GM18499 (cell line): ENCODE data around the gene TRIO.
"Not testable (repeated sequence)": the region's sequence is repeated elsewhere in the genome, so short reads cannot be mapped to it uniquely, and the experiment has no call there.

ENCODE experiments used
- ATAC-seq: cut with Tn5 transposase; IDR thresholded peaks from one replicate; pipeline ENCODE4 v1.9.1; 2021; ENCODE audit warnings: moderate number of reproducible peaks; ENCODE audit not compliant: insufficient read depth, unreplicated experiment

The TRIO gene

DNA sequence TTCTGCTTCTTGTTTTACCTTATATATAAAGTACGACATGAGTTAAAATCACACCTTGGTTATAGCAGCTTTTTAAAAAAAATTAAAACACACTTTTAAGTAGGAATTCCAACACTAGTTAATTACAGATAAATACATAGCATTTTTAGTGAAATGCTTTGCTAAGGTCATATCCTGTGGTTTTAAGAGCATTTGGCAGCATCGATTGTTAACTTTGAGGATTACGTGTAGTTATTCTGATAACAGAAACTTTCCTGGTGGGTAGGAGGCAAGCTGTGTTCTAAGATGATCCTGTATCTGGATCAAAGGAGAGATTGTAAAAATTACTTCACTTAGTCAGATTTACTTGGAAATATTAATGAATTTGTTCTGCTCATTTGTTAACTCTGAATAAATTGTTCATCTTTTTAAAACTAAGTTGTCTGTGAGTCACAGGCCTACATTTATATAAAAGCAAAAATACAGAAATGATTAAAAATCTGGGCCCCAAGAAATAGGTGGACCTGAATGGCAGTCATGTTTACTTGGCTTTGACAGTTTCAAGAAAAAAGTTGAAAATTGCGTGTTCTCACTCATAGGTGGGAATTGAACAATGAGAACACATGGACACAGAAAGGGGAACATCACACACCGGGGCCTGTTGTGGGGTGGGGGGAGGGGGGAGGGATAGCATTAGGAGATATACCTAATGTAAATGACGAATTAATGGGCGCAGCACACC is 58.3 kb downstream of the TRIO start:
- no peak for ATAC-seq

DNA sequence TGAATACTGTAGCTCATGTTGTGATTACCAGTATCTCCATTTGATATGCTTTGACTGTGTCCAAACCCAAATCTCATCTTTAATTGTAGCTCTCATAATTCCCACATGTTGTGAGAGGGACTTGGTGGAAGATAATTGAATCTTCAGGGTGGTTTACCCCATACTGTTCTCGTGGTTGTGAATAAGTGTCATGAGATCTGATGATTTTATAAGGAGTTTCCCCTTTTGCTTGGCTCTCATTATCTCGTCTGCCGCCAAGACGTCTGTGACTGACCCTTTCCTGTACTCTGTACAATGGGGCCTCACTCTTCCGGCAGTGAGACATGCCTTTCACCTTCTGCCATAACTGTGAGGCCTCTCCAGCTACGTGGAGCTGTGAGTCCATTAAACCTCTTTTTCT is 59.3 kb downstream of the TRIO start:
- no peak for ATAC-seq

- no peak for ATAC-seq
These were observed 61.0 kb downstream of the TRIO start for GRCh38 chr5:14204011-14204670.

GRCh38 chr5:14204785-14205321 is 61.7 kb downstream of the TRIO start:
- ATAC-seq, result no peak

DNA sequence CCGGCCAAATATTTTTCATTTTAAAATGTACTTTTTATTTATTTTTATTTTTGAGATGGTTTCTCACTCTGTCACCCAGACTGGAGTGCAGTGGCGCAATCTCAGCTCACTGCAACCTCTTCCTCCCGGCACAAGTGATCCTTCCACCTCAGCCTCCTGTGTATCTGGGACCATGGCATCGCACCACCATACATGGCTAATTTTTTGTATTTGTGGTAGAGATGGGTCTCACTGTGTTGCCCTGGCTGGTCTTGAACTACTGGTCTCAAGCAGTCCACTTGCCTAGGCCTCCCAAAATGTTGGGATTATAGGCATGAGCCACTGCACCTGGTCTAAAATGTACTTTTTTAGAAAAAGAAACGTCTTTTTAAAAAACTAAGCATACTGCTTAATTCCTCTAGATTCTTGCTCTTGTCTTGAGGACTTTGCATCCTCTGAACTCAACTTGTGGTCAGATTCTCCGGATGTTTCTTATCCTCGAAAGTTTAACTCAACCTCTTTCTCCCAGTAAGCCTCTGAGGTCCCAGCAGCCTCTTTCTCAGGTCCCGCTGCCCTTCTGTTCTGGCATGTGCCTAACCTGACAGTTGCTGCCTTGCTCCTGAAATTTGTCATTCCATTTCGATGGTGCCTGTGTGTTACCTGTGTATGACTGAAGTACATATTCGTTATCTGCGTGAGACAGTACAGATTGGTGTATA is 63.0 kb downstream of the TRIO start:
- no peak for ATAC-seq

- ATAC-seq, result not testable (repeated sequence)
These were observed 64.3 kb downstream of the TRIO start for GRCh38 chr5:14207428-14207827.

DNA sequence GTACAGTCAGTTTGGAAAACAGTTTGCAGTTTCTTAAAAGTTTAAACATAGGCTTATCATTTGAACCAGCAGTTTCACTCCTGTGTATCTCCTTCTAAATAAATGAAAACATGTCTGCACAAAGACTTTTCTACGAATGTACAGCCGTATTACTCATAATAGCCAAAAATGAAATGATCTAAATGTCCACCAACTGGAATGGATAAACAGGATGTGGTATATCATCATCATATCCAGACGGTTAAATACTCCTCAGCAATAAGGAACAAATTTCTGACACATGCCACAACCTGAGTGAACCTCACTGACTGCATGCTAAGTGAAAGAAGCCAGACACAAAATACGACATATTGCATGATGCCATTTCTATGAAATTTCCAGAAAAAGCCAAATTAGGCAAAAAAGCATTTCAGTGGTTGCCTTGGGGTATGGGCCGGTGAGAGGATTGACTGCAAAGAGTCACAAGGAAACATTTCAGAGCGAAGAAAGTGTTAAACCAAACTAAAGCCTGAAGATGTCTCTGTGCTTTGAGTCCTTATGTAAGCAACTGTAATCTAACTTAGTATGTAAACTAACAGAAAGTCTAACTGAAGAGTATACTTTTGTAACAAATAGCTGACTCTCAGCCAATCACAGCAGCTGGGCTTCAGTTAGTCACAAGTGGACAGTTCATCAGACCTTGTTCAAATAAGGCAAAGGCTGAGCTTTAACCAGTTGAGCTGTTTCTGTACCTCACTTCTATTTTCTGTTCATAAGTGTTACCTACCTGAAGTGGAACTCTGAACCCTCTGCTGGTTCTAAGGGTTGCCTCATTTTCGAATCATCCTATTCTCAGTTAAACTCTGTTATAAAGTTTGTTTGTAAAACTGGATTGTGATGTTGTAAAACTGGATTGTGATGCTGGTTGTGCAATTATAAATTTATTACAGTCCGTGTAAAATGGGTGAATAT is 65.2 kb downstream of the TRIO start:
- ATAC-seq, result peak; percentile 42

GRCh38 chr5:14209222-14209822 is 66.2 kb downstream of the TRIO start:
- no peak for ATAC-seq

DNA sequence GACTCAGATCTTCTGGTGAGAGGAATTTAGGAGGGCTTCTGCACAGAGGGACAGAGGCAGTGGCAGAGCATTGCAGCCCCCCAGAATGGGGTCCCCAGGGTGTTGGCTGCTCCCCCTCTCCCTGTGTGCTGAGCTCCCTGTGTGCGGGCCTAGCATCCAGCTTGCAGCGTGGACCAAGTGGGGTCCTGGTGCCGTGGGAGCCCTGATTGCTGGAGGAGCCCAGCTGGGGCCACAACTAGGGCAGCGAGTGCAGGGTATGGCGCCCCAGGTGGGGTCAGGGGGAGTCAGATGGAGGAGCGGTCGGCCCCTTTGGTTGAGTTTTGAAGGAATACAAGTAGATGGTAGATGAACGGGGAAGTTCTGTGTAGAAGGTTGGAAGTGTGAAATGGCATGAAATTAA is 66.7 kb downstream of the TRIO start:
- no peak for ATAC-seq

GRCh38 chr5:14210729-14211128 is 67.6 kb downstream of the TRIO start:
- no peak for ATAC-seq

DNA sequence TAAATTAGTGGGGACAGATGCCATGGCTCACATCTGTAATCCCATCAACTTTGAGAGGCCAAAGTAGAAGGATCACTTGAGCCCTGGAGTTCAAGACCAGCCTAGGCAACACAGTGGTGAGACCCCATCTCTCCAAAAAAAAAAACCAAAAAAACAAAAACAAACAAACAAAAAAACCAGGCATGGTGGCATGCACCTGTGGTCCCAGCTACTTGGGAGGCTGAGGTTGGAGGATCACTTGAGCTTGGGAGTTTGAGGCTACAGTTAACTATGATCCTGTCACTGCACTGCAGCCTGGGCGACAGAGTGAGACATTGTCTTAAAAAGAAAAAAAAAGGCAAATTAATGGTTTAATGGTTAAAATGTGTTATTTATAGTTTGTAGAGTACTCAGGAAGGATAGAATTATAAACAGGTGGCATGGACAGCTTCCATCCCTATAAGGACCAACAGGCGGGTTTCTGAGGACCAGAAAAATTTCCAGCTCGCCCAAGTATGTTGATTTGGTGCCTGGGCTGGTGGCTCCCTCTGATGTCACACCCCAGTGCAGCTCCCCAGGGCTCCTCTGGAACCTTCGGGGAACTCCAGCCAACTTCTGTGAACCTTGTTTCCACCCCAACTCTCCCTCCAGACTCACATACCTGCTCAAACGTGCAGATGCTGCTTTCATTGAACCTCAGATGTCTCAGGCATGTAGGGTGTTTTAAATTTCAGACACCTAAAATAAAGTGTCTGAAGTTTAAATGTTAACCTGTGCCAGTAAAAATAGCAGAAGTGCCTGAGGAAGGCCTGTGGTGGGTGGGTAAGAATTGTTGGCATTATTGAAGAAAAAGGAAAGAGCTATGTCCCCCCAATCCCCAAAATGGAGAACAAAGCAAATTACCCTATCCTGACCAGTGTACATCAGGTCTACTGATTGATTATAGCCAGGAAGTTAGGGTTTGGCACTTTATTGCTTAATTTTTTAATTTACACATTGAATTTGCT is 69.0 kb downstream of the TRIO start:
- ATAC-seq, result no peak

DNA sequence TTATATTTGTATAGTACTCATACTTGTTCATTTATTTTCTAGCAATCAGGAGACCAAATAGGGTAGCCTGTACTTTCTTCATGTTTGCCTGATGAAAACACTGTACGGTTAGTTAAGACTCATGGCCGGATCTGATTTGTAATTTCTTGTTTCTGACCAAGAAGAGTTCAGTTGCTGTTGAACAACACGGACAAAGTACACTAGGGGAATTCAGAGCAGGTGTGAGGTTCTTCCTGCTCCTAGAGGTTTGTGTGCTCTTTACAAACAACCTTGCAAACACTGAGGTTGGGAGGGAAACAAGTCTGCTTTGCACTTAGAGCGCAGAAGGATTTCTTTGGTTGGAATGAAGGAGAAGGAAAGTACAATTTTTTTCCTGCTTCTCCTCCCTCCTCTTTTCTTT is 69.7 kb downstream of the TRIO start:
- ATAC-seq, result peak; percentile 27

DNA sequence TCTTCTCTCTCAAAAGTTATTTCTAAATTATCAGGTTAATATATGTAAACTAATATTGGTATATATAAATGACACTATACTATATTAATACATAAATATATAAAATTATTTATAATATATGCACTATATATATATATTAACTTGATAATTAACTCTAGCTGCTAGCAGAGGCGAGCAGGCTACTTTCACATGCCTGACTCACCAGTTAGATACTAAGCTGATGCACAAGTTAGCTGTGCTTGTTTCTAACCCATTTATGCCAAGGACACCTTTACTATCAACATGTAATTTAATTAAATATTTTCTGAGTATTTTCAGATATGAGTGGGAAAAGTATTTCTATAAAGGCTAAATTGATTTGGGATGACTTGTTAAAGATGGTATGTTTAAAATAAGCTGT is 70.1 kb downstream of the TRIO start:
- ATAC-seq, result no peak

DNA sequence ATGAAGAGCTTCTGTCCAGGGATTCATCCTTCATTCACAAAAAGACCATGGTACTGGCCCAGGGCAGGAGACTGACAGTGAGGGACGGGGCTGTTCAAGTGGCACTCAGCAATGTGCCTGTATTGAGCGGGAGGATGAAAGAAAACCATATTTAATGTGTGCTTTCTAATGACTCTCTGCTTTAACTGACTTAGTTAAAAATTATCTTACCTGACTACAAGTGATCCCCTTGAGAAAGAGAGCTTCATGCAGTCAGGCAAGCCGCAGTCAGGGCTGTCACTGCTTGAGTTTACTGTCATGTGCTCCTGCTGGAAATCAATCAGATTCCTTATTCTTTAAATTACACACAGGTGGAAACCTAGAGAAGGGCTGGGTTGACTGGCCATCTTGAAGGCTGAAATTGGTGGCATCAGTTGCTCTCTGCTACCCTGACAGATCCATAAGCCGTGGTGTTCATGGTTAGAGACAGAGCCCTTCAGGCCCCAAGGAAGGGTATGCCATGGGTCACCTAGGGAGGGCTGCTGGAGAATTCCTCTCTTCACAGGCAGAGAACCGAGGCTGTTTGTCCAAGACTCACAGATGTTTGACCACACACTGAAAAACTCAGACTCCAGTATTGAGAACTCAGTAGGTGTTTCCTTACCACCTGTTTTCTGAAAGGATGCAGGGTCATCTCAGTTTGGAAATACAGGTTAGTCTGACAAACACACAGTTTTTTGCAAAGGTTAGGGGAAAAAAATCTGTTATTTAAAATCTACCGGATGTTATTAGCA is 70.9 kb downstream of the TRIO start:
- ATAC-seq, result no peak

- ATAC-seq, result no peak
These were observed 72.8 kb downstream of the TRIO start for GRCh38 chr5:14215901-14216300.

DNA sequence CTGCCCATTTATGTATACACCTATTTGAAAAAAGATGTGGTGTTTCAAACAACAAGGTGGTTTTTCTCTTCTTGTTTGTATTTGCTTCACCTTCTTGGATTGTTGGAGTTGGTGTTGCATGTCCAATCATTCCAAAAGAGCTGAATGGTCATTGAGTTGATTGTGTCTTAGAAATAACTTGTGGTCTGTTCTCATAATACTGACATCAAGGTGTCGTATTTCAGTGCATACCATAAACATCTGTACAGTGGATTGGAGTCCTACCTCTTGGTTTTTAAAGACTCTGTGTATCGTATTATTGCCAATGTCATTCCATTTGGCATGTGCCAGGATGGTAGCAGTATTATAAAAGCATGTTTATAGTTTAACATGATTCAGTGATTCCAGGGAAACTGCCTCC is 73.2 kb downstream of the TRIO start:
- ATAC-seq, result no peak

DNA sequence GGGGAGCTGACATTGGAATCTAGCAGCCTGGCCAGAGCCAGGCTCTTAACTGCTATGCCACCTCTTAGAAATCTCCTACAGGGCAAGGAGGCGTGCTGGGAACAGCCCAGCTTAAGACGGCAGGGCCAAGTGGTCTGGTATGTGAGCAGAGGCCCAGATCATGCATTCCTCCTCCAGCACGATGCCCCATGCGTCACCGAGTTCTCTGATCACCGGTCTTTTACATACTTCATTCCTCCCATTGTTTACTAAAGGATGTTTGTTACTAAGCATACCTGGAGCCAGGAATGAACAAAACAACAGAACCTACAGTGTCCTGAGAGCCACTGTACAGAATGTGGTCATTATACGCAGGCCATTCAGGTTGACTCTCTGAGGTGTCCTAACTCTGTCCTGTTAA is 73.8 kb downstream of the TRIO start:
- ATAC-seq, result no peak

- no peak for ATAC-seq
These were observed 74.4 kb downstream of the TRIO start for GRCh38 chr5:14217587-14217986.
